Activated naive CD8-positive, alpha-beta T cell treated with anti-CD3 and anti-CD28 coated beads for 36 hours (primary cell): Measurements from ENCODE around the gene RGS11. TPM values are rescaled to one million over a fixed set of nuclear protein-coding genes. Genes with fewer than 3 reads are reported as not detected.
"Not testable (repeated sequence)": the region's sequence is repeated elsewhere in the genome, so short reads cannot be mapped to it uniquely, and the experiment has no call there.

Experiments used
- DNase-seq: peaks from one replicate; pipeline ENCODE4 v3.0.0; 2021
- H3K27ac Mint-ChIP-seq: one replicate; pipeline ENCODE4 v1.8.0; 2022; ENCODE audit warnings: mild to moderate bottlenecking, moderate library complexity, mixed read lengths
- H3K27me3 Mint-ChIP-seq: one replicate; pipeline ENCODE4 v1.8.0; 2022; ENCODE audit warnings: mild to moderate bottlenecking, mixed read lengths
- H3K36me3 Mint-ChIP-seq: one replicate; pipeline ENCODE4 v1.8.0; 2021; ENCODE audit warnings: mild to moderate bottlenecking, mixed read lengths
- H3K4me1 Mint-ChIP-seq: one replicate; pipeline ENCODE4 v1.8.0; 2021; ENCODE audit warnings: mixed read lengths
- H3K4me3 Mint-ChIP-seq: one replicate; pipeline ENCODE4 v1.8.0; 2022; ENCODE audit warnings: mild to moderate bottlenecking, moderate library complexity, mixed read lengths
- H3K9me3 Mint-ChIP-seq: one replicate; pipeline ENCODE4 v1.8.0; 2022; ENCODE audit warnings: mixed read lengths
- total RNA-seq, 2 experiments: library from RNA; stranded (reverse); gene quantifications; one replicate each; pipeline ENCODE4 v1.2.3, GENCODE V29; 2021

The RGS11 gene
- total RNA-seq, 2 experiments from 2014 or later, result not detected

DNA sequence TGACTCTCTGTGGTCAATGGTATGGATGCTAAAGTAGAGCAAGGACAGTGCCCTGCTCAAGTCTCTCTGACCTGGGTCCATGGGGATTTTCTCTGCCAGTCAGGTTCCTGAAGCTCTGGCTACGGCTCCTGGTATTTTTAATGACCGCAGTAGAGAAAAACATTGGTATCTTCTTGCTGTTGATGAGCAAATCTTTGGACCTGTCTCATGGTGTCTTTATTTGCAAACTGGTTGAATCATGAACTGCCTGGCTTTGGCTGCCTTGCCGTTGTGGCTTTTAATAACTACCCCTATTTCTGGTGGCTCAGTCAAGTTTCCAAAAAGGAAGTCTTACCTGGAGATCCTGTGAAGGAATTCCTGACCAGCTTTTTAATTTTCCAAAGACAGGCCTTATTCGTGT is 32.4 kb downstream of the RGS11 start:
- Mint-ChIP-seq H3K4me3 (no peak overlapping the region), H3K9me3 (no peaks in the 10 kb centered on the region), H3K27ac (no peak overlapping the region), H3K36me3 (no peaks in the 10 kb centered on the region), H3K4me1 (peaks cover 21% of the 10 kb centered on the region), H3K27me3 (no peaks in the 10 kb centered on the region)
- no peak for DNase-seq

DNA sequence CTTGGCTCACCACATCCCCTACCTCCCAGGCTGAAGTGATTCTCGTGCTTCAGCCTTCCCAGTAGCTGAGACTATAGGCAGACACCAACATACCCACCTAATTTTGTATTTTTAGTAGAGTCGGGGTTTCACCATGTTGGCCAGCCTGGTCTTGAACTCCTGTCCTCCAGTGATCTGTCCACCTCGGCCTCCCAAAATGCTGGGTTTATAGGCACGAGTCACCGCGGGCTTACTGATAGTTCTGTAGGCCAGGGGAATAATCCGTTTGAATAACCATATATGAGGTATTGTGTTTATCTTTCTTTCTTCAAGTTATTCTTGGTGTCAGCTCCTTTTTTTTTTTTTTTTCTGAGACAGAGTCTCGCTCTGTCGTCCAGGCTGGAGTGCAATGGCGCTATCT is 33.5 kb downstream of the RGS11 start:
- H3K27me3 Mint-ChIP-seq, result no peaks in the 10 kb centered on the region

DNA sequence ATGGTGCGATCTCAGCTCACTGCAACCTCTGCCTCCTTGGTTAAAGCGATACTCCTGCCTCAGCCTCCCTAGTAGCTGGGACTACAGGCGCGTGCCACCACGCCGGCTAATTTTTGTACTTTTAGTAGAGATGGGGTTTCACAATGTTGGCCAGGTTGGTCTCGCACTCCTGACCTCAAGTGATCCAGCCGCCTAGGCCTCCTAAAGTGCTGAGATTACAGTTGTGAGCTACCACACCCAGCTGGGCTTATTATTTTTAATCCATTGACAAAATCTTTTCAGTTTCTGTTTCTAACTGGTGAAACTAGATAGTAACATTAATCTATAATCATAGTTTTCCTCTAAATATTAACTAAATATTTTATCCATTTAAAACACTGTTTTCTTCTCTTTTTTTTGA is 35.2 kb downstream of the RGS11 start:
- DNase-seq, result no peak
- Mint-ChIP-seq H3K4me1 (peaks cover 31% of the 10 kb centered on the region), H3K27ac (no peak overlapping the region), H3K4me3 (no peak overlapping the region), H3K9me3 (peaks cover under 1% of the 10 kb centered on the region), H3K36me3 (peaks cover 9% of the 10 kb centered on the region), H3K27me3 (no peaks in the 10 kb centered on the region)

More for the DNA sequence above, 33.5 kb downstream of the RGS11 start:
- no peak for DNase-seq
- H3K4me1 Mint-ChIP-seq, result peaks cover 26% of the 10 kb centered on the region
- peaks cover 4% of the 10 kb centered on the region for H3K36me3 Mint-ChIP-seq
- H3K27ac Mint-ChIP-seq, result no peak overlapping the region
- no peaks in the 10 kb centered on the region for H3K9me3 Mint-ChIP-seq
- no peak overlapping the region for H3K4me3 Mint-ChIP-seq

DNA sequence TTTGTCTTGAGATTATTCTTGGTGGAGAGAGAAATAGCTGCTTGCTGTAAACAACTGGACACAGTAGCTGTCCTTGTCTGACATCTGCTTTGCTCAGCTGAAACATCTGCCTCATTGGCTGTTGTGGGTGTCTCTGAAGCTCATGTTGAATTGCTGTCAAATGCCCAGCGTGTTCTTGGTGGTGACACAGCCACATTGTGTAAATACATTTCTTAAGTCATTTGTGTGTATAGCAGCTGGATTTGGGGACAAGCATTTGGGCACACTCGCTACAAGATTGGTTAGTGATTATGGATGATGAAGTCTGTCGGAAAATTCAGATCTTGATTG is 35.8 kb downstream of the RGS11 start:
- peaks cover 33% of the 10 kb centered on the region for H3K4me1 Mint-ChIP-seq
- peaks cover 2% of the 10 kb centered on the region for H3K9me3 Mint-ChIP-seq
- DNase-seq, result no peak
- H3K27ac Mint-ChIP-seq, result no peak overlapping the region
- H3K36me3 Mint-ChIP-seq, result peaks cover 10% of the 10 kb centered on the region
- no peaks in the 10 kb centered on the region for H3K27me3 Mint-ChIP-seq
- H3K4me3 Mint-ChIP-seq, result no peak overlapping the region

DNA sequence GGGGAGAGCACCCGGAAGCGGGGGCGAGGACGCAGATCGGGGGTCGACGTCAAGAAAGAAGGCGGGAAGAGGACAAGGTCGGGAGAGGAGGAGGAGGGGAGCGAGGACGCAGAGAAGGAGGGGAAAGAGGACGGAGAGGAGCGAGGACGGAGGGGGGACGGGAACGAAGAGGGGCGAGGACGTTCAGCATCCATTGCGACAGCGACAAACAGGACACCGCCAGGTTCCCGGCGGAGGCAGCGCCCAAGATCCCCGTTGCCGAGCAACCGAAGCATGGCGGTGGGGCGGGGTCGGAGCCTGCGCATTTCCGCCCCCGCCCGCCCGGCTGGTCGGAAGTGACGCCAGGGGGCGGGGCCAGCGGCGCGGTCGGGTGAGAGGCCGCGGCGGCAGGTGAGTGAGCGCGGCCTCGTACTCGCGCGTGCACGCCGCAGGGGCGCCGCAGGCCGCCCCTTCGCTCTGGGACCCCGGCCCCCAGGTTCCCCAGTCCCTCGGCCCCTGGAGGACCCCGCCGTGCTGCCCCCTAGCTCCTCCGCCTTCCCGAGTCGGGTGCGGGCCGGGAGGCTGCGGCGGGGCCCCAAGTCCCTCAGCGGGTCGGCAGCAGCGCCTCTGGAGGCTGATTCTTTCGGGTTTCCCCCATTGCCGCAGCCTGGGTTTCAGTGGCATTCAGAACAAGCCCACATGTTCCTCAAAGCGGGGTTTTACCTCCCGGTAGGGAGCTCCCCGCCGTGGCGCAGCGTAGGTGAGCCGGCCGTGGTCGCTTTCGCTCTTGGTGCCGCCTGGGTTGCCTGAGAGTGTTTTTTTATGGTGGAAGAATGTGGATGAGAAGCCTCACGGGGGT is 41.1 kb downstream of the RGS11 start, which contains the start of gene FAM234A:
FAM234A (plus strand) TSS at position 354 of the 838 bp plus-strand sequence. CDS start 19,593 bp downstream, outside the sequence.
- peaks cover 18% of the 10 kb centered on the region for H3K4me1 Mint-ChIP-seq
- peaks cover 10% of the 10 kb centered on the region for H3K36me3 Mint-ChIP-seq
- H3K9me3 Mint-ChIP-seq, result peaks cover 2% of the 10 kb centered on the region
- peak within 1 kb of the TSS; percentile 98 for H3K27ac Mint-ChIP-seq
- no peaks in the 10 kb centered on the region for H3K27me3 Mint-ChIP-seq
- peak within 1 kb of the TSS; percentile 96 for H3K4me3 Mint-ChIP-seq
- DNase-seq, result peak; percentile 97

DNA sequence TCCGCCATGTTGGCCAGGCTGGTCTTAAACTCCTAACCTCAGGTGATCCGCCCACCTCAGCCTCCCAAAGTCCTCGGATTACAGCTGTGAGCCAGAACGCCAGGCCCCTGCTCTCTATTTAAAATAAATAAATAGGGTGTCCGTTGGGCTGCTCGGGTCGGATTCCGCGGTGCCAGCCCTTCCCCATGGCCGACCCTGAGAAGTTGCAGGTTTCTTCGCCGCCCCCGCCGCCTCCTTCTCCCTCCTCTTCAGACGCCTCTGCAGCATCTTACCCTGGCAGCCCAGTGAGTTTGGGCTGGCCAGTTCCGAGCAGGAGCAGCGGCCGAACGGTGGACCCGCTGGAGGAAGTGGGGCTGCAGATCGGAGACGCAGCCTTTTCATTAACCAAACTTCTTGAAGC is 44.8 kb downstream of the RGS11 start:
- Mint-ChIP-seq H3K27ac (no peak overlapping the region), H3K4me1 (peaks cover 35% of the 10 kb centered on the region), H3K36me3 (peaks cover 26% of the 10 kb centered on the region), H3K27me3 (no peaks in the 10 kb centered on the region), H3K9me3 (peaks cover 2% of the 10 kb centered on the region), H3K4me3 (no peak overlapping the region)
- no peak for DNase-seq

DNA sequence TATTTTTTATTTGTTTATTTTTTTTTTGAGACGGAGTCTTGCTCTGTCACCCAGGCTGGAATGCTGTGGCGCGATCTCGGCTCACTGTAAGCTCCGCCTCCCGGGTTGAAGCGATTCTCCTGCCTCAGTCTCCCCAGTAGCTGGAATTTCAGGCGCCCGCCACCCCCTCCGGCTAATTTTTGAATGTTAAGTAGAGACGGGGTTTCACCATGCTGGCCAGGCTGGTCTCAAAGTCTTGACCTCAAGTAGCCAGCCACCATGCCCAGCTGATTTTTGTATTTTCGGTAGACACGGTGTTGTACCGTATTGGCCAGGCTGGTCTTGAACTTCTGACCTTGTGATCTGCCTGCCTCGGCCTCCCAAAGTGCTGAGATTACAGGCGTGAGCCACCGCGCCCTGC is 45.4 kb downstream of the RGS11 start:
- H3K9me3 Mint-ChIP-seq, H3K27ac Mint-ChIP-seq, DNase-seq, H3K4me3 Mint-ChIP-seq, H3K27me3 Mint-ChIP-seq: not testable (repeated sequence)
- Mint-ChIP-seq H3K4me1 (peaks cover 34% of the 10 kb centered on the region), H3K36me3 (peaks cover 25% of the 10 kb centered on the region)

DNA sequence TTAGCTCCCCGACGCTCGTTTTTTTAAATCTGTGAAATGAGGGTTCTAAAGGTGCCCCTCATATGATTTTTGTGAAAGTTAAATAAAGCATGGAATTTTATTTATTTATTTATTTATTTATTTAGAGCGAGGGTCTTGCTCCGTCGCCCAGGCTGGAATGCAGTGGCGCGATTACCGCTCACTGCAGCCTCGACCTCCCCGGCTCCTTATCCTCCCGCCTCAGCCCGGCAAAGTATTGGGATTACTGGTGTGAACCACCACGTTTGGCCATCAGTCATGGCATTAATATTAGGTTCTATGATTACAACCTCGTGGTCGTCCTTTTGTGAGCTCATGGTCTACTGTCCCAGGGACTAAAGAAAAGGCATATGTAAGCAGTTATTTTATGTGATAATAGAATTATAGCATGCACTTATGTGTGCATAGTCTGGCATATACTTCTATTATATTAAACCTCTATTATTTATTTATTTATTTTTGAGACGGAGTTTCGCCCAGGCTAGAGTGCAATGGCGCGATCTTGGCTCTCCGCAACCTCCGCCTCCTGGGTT is 45.9 kb downstream of the RGS11 start:
- no peak for DNase-seq
- H3K27ac Mint-ChIP-seq, result no peak overlapping the region
- H3K4me3 Mint-ChIP-seq, result peak overlapping the region; percentile 74
- peaks cover 25% of the 10 kb centered on the region for H3K36me3 Mint-ChIP-seq
- peaks cover 32% of the 10 kb centered on the region for H3K4me1 Mint-ChIP-seq
- H3K27me3 Mint-ChIP-seq, result no peaks in the 10 kb centered on the region
- no peaks in the 10 kb centered on the region for H3K9me3 Mint-ChIP-seq

DNA sequence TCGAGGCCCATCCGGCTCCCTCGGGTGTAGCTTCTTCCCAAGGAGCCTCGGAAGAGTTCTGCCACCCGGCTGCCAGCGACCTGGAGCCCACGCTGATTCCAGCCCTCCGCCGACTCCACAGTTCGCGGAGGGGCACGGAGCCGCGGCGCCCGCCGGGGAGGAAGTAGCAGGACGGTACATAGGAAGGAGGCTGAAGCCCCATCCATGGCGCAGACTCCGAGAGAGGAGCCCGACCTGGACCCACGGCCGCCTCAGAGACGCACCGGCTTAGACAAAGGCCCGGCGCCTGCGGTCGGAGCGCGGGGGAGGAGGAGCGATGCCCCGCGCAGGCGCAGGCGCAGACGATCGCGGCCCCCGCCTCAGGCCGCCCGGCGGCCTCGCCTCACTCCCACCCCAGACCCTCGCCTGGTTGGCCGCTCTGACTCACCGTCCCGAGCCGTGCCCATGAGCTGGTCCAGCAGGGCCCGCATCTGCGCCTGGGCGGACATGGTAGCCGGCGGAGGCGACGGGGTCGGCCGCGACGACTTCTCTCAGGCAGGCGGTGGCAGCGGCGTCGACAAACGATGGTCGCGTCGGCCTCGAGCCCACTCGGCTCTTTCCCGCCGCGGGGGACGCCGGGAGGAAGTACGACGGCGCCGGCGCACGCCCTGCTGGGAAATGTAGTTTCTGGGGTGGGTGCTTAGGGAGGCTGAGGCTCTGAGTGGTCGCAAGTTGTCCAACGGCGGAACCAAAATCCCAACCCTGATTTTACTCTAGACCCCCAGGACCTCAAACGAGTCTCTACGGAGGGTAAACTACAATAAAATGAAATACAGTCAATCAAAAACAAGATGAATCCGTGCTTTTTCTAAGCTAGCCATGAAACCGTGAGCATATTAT is 46.7 kb downstream of the RGS11 start, which contains the start of gene LUC7L:
LUC7L (minus strand) TSS at position 598 of the 879 bp plus-strand sequence; CDS start at position 488, 110 bp downstream.
- Mint-ChIP-seq H3K9me3 (no peaks in the 10 kb centered on the region), H3K4me1 (peaks cover 32% of the 10 kb centered on the region), H3K27me3 (no peaks in the 10 kb centered on the region), H3K36me3 (peaks cover 25% of the 10 kb centered on the region), H3K27ac (peak within 1 kb of the TSS; percentile 92), H3K4me3 (peak within 1 kb of the TSS; percentile 94)
- DNase-seq, result peak; percentile 92

DNA sequence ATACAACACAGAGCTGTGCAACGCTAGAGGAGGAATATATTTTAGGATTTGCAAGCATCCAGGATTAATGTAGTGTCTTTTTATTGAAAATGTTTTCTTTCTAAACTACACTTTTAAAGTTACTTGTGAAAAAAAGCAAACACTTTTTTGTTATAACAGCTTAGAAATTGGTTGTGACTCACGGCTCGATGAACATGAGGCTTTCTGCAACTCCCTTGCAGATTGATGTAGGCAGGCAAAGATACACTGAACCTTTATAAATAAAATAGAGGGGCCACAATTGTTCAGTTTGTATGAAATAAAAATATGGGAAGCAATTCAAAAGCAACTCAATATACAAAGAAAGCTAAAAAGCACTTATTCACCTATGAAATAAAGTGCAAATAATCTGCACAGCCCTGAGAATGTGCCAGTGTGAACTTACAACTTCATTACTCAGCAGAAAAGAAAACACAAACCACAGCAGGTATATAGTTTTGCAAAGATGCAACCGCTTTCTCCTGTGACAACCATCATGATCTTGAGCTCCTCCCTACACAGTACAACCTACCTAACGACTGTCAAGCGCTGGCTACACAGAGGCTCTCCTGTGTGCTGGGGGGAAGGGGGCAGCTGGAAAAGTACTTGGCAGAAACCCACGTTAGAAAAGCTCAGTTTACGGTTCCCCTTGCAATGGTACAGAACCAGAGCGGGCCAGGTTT is 47.4 kb downstream of the RGS11 start:
- H3K27ac Mint-ChIP-seq, result peak overlapping the region; percentile 92
- no peaks in the 10 kb centered on the region for H3K27me3 Mint-ChIP-seq
- peaks cover 32% of the 10 kb centered on the region for H3K4me1 Mint-ChIP-seq
- peaks cover 25% of the 10 kb centered on the region for H3K36me3 Mint-ChIP-seq
- H3K4me3 Mint-ChIP-seq, result peak overlapping the region; percentile 94
- DNase-seq, result peak; percentile 15
- H3K9me3 Mint-ChIP-seq, result no peaks in the 10 kb centered on the region

DNA sequence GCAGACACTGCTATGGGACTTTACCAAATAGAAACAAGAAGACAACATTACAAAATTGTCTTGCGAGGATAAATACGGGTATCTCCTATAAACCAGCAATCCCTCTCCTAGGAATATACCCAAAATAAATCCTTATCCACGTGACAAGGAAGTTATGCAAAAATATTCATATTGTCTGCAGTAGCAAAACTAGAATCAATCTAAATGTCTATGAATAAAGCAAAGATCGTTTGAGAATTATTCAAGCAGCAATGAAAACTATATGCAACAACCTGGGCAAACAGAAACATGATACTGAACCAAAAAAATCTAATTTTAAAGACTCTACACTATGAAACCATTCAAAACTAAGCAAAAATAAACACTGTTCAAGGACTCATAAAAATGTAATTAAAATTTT is 55.7 kb downstream of the RGS11 start:
- Mint-ChIP-seq H3K27me3 (no peaks in the 10 kb centered on the region), H3K9me3 (no peaks in the 10 kb centered on the region), H3K27ac (no peak overlapping the region), H3K4me1 (peaks cover 8% of the 10 kb centered on the region), H3K4me3 (no peak overlapping the region), H3K36me3 (peaks cover 22% of the 10 kb centered on the region)
- no peak for DNase-seq

Other genes starting within 250 kb of the RGS11 start
- gene POLR3K, start 222.3 kb downstream of the RGS11 start, total RNA-seq, result 10 to 100 TPM; 55.3 to 56.0 TPM
- 100 to 1,000 TPM in 1 of 2 experiments, 10 to 100 TPM in 1; 98.4 to 103 TPM for gene SNRNP25, start 222.1 kb downstream of the RGS11 start, total RNA-seq
- gene RHBDF1, start 203.3 kb downstream of the RGS11 start, total RNA-seq, result under 1 TPM in 1 of 2 experiments, not detected in 1; 0.41 TPM
- 10 to 100 TPM; 51.6 to 56.7 TPM for gene MPG, start 197.7 kb downstream of the RGS11 start, total RNA-seq
- 10 to 100 TPM; 45.4 to 45.8 TPM for gene NPRL3, start 137.3 kb downstream of the RGS11 start, total RNA-seq
- not detected for gene HBZ, start 123.3 kb downstream of the RGS11 start, total RNA-seq
- gene HBM, start 110.0 kb downstream of the RGS11 start, total RNA-seq, result not detected
- gene HBA2, start 103.1 kb downstream of the RGS11 start, total RNA-seq, result not detected
- gene HBA1, start 99.3 kb downstream of the RGS11 start, total RNA-seq, result not detected
- gene HBQ1, start 95.5 kb downstream of the RGS11 start, total RNA-seq, result 1 to 10 TPM; 1.2 to 2.0 TPM
- gene LUC7L, start 46.5 kb downstream of the RGS11 start, total RNA-seq, result 10 to 100 TPM; 61.9 to 65.3 TPM
- gene FAM234A, start 41.1 kb downstream of the RGS11 start, total RNA-seq, result 10 to 100 TPM; 20.9 to 24.1 TPM
- gene ARHGDIG, start 4.6 kb upstream of the RGS11 start, total RNA-seq, result not detected
- gene PDIA2, start 7.2 kb upstream of the RGS11 start, total RNA-seq, result not detected
- gene AXIN1, start 76.8 kb upstream of the RGS11 start, total RNA-seq, result 10 to 100 TPM; 23.9 to 24.6 TPM
- gene MRPL28, start 94.6 kb upstream of the RGS11 start, total RNA-seq, result 10 to 100 TPM; 89.3 to 94.8 TPM
- 10 to 100 TPM; 22.8 to 24.1 TPM for gene PGAP6, start 106.0 kb upstream of the RGS11 start, total RNA-seq
- 10 to 100 TPM; 15.6 to 17.3 TPM for gene NME4, start 121.3 kb upstream of the RGS11 start, total RNA-seq
- 1 to 10 TPM; 7.0 to 8.2 TPM for gene DECR2, start 125.9 kb upstream of the RGS11 start, total RNA-seq
- gene RAB11FIP3, start 149.7 kb upstream of the RGS11 start, total RNA-seq, result 10 to 100 TPM; 16.9 to 17.4 TPM